GM19467 (cell line): ENCODE data around the gene FLT1.

Experiments
- ATAC-seq: cut with Tn5 transposase; IDR thresholded peaks from one replicate; pipeline ENCODE4 v1.9.1; 2021; ENCODE audit warnings: mild to moderate bottlenecking, moderate library complexity; ENCODE audit not compliant: unreplicated experiment

The FLT1 gene

GRCh38 chr13:28490061-28490460, 4.9 kb downstream of the FLT1 start:
- no peak for ATAC-seq

GRCh38 chr13:28489524-28489931, 5.4 kb downstream of the FLT1 start:
- no peak for ATAC-seq

GRCh38 chr13:28488376-28489005, 6.4 kb downstream of the FLT1 start:
- ATAC-seq = no peak

- no peak for ATAC-seq
These were observed 8.9 kb downstream of the FLT1 start for GRCh38 chr13:28485996-28486543.

- ATAC-seq = no peak
These were observed 9.4 kb downstream of the FLT1 start for GRCh38 chr13:28485551-28485950.

GRCh38 chr13:28485097-28485496, 9.8 kb downstream of the FLT1 start:
- ATAC-seq = no peak

- ATAC-seq = no peak
These were observed 11.5 kb downstream of the FLT1 start for GRCh38 chr13:28483313-28483931.

GRCh38 chr13:28479005-28479404, 15.9 kb downstream of the FLT1 start:
- ATAC-seq = no peak

- no peak for ATAC-seq
These were observed 16.8 kb downstream of the FLT1 start for GRCh38 chr13:28478127-28478526.

- ATAC-seq = no peak
These were observed 17.3 kb downstream of the FLT1 start for GRCh38 chr13:28477709-28477973.

- ATAC-seq = no peak
These were observed 17.8 kb downstream of the FLT1 start for GRCh38 chr13:28476919-28477708.

GRCh38 chr13:28475916-28476725, 18.8 kb downstream of the FLT1 start:
- ATAC-seq = no peak

GRCh38 chr13:28474491-28475134, 20.3 kb downstream of the FLT1 start:
- no peak for ATAC-seq

- no peak for ATAC-seq
These were observed 21.9 kb downstream of the FLT1 start for GRCh38 chr13:28473044-28473443.

GRCh38 chr13:28471421-28471820, 23.5 kb downstream of the FLT1 start:
- no peak for ATAC-seq

- no peak for ATAC-seq
These were observed 24.6 kb downstream of the FLT1 start for GRCh38 chr13:28470296-28470695.

GRCh38 chr13:28469316-28469715, 25.6 kb downstream of the FLT1 start:
- ATAC-seq = no peak

GRCh38 chr13:28468023-28468915, 26.7 kb downstream of the FLT1 start:
- no peak for ATAC-seq

- ATAC-seq = no peak
These were observed 27.9 kb downstream of the FLT1 start for GRCh38 chr13:28467034-28467433.

GRCh38 chr13:28466151-28466550, 28.8 kb downstream of the FLT1 start:
- no peak for ATAC-seq
